HG02970 (cell line): ENCODE measurements around the gene GPR176.
"Not testable (repeated sequence)": the region's sequence is repeated elsewhere in the genome, so short reads cannot be mapped to it uniquely, and the experiment has no call there.

Experiments used
- ATAC-seq: cut with Tn5 transposase; IDR thresholded peaks from one replicate; pipeline ENCODE4 v1.9.1; 2021; ENCODE audit warnings: mild to moderate bottlenecking, moderate library complexity, moderate number of reproducible peaks; ENCODE audit not compliant: unreplicated experiment, low FRiP score

GPR176 gene

DNA sequence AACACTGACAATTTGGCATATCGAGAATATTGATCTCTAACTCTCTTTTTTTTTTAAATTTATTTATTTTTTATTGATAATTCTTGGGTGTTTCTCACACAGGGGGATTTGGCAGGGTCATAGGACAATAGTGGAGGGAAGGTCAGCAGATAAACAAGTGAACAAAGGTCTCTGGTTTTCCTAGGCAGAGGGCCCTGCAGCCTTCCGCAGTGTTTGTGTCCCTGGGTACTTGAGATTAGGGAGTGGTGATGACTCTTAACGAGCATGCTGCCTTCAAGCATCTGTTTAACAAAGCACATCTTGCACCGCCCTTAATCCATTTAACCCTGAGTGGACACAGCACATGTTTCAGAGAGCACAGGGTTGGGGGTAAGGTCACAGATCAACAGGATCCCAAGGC, 27.0 kb downstream of the GPR176 start:
- ATAC-seq, result not testable (repeated sequence)

DNA sequence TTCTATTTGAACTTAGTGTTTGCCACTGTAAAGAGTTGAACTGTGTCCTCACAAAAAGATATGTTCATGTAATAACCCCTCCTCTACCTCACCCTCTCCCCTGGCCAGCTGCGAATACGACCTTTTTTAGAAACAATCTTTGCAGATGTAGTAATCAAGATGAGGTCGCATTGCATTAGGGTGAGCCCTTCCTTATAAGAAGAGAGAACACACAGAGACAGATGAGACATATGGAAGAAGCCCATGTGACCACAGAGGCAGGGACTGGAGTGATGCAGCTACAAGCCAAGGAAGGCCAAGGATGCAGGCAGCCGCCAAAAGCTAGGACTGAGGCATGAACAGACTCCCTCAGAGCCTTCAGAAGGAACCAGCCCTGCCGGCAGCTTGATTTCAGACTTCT, 27.6 kb downstream of the GPR176 start:
- ATAC-seq, result no peak

DNA sequence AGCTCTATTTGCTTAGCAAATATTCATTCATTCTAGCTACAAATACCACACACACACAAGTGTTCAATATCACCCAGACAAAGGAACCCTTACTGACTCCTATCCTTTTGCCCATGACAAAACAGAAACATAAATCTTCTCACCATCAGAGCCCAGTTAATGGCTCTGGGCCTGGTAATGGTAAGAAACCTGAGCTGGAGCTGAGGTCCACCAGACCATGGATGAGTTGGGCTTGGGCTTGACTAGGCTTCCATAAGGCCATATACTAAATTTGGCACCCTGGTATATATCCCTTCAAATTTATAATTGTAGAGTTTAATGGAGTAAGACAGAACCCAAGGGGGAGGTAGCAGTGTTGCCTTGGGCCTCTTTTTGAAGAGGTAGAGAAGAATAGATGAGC, 29.4 kb downstream of the GPR176 start:
- no peak for ATAC-seq

DNA sequence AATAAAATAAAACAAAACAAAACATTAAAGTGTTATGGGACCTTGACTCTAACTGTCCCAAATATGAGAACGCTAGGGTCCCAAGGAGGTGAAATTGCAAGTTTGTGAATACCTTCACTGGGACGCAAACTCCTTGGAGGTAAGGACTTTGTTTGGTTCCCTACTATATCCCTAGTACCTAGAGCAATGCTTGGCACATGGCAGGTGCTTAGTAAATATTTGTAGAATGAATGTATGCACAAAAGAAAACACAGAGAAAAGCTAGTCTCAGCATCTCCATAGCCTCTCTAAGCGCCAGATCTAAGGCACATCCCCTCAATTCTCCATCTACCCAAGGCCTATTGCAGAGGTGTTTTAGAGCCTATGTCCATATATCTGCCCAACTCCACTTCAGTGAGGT, 30.5 kb downstream of the GPR176 start:
- no peak for ATAC-seq

- no peak for ATAC-seq
These were observed 31.3 kb downstream of the GPR176 start for GRCh38 chr15:39888809-39889208.

DNA sequence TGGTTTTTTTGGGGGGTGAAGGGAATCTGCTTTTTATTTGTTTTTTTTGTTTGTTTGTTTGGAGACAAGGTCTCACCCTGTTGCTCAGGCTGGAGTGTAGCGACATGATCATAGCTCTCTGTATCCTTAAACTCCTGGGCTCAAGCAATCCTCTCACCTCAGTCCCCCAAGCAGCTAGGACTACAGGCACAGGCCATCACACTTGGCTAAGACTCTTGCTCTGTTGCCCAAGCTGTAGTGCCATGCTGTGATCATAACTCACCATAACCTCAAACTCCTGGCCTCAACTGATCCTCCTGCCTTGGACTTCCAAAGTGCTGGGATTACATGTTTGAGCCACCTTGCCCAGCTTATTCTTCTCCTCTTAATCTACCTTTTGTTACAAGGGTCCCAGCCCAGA, 31.8 kb downstream of the GPR176 start:
- ATAC-seq, result no peak

DNA sequence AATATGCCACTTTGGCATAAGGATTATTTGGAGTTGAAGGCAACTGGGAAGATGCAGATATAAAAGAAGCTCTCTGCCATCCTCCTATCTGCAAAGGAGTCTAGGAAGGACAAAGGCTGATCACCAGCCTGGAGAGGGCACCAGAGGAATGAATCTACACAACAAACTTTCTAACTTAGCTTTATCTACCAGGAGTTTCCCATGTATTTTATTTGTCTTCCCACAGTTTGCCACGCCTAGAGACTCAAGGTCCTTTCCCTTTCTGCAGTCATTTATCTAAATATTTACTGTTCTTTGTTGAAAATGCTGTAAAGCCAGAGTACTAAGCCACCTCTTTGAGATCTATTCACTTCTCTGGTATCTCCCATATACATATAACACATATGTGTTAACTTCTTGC, 32.2 kb downstream of the GPR176 start:
- ATAC-seq, result no peak

DNA sequence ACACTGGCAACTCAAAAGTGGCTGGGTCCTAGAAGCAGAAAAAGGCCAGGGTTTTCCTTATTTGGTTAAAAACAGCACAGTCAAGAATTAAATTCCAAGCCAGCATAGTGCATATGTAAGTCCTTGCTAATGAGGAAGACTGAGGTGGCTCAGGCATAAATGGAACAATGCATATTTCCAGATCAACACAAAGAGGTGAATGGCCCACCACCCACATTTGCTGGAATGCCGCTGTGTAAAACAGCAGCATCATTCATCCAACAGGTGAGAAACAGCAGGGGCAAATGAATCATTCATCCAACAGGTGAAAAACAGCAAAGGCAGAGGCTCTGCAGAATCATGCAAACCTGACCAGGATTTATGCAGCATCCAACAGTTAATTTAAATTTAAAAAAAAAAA, 32.9 kb downstream of the GPR176 start:
- no peak for ATAC-seq

DNA sequence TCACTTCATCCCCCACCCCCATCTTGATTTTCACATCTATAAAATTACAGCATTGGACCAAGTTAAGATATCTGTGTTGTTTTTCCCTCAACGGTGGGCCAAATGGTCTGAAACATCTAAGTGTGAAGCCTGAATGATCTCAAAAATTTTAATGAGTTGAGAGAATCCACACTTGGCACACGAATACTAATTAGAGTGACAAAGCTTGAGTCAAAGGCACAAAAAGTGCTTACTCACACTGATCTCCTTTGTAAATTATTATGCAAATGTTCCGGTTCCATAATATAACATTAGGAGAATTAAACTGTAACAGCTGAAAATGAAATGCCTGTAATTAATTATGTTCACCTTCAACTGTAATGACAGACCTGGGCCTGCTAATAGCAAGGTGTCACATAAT, 33.6 kb downstream of the GPR176 start:
- ATAC-seq, result no peak

DNA sequence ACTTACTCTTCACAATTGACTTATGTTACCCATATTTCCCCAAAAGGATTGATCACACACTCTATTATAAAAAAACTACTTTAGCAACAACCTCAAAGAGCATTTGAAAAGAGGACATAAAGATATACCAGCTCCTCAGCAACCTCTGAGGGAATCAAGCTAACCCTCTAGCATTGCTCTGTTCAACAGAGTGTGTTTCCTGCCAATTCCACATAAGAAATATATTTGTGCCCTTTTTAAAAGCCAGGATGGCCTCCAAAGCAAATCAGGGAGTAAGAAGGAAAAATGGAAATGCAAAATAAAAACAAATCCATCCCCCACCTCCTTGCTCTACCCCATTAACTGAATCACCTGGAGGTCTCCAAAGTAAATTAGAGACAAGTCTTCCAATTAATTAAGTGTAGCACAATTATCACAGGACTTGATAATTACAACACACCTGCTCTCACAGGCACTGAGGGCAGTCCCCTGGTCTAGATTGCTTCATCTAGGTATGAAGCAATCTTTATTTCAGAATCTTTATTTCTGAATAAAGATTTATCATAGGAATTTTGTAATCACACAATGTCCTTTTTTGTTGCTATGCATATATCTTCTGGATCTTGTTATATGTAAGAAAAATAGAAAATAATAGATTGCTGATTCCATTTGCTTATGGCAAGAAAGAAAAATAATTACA, 34.8 kb downstream of the GPR176 start:
- no peak for ATAC-seq

DNA sequence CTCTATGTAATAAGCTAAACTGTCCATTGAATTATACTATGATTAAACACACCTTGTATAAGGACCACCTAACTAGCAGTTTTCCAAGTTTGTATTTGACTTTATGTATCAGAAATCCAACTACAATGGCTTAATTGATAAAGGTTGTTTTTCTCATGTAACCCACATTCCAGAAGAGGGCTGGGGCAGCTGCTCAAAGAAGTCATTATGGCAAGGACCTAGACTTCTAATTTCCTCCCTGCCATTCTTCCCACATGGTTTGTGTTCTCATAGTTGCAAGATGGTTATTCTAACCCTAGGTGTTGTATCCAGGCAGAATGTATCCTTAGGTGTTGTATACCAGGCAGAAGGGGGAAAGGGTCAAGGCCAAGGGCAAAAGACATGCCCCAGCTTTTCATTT, 35.7 kb downstream of the GPR176 start:
- ATAC-seq, result no peak

DNA sequence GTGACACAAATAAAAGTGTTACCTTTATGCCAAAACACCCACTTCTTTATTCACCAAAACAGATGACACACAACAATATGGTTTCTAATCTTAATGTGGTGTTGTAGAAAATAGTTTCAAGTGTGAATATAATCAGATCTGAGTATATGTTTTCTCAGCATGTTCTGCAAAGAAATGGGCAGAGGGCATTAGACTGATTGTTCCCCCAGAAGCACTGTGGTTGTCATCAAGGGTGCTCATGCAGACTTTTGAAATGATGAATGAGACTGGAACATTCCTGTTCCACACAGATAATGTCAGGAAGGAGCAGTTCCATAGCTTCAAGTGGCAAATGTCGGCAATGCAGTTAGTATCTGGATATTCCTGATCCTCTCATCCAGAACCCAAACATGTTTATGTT, 37.5 kb downstream of the GPR176 start:
- ATAC-seq, result no peak

DNA sequence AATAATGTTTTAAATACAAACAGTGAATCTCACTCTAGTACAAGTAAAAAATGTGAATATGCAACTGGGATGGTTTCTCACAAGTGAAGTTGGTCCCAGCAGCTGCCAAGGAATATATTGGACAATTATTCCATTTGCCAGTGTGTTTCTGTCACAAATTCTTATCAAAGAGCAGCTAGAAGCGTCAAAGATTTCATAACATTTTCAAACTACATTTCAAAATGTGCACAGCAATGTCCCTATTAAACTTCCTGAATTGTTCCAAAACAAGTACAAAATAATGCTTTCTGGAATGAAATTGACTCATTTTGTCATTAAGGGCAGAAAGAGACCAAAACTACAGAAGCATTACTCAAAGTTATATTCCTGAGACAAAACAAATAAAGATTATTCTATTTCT, 38.3 kb downstream of the GPR176 start:
- ATAC-seq, result no peak

DNA sequence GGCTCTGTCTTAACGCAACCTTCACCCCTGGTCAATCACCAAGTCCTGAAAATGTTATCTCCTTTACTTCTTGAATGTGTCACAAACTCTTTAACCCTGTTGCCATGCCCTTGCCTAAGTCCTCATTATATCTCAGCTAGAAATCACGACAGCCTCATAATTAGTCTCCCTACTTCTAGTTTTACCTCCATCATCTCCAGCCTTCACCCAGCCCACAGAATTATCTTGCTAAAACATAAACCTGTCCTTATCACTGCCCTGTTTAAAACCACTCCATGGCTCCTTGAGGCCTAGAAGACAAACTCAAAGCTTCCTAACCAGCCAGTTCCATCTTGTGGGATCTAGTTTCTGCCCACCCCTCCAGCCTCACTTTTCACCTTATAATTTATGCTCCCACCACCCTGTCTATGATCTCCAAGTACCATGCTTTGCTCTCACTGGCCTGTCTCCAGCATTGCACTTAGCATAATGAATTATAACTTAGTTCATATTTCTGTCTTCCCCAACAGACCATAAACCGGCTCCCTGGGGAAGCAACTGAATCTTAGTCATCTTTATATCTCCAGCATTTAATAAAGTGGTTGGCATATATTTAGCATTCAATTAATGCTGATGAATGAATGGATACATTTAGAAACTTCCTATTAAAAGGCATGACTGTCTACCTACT, 39.2 kb downstream of the GPR176 start:
- no peak for ATAC-seq

- no peak for ATAC-seq
These were observed 41.7 kb downstream of the GPR176 start for GRCh38 chr15:39878406-39878785.

- no peak for ATAC-seq
These were observed 45.0 kb downstream of the GPR176 start for GRCh38 chr15:39874890-39875549.

DNA sequence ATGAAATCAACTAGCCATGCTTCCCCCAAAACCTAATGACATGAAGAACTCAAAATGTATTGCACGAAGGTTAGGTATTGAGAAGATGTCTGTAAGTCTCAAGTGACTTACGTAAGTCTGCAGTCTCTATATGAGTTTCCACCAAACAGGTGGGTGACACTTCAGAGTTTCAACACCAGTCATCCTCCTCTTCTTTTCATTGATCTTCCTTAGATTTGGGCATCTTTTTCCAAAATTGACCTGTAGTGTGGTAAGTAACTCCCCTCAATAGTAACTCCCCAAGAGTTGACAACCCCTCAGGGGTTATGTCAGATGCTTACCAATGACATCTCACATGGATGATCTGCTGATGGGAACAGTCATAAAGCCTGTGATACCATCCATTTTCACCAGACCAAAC, 46.1 kb downstream of the GPR176 start:
- ATAC-seq, result no peak

- ATAC-seq, result no peak
These were observed 49.5 kb downstream of the GPR176 start for GRCh38 chr15:39870537-39870936.

GRCh38 chr15:39869858-39870515, 50.1 kb downstream of the GPR176 start:
- ATAC-seq, result no peak

DNA sequence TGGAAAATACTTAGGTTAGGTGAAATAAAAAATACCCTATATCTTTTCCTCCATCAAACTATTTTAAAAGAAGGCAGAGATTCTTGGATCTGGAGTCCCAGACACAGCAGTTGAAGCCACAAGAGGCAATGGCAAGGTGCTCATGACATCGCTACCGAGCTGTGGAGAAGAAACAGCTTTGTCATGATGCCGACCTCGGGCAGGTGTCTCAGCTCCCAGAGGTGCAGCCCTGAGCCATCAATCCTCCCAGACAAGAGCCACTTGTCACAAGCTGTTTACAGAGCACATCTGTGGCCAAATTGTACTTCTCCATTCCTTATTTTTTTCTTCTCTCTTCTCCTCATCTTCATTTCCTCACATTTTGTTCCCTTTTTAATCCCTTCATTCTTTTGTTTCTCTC, 50.8 kb downstream of the GPR176 start:
- ATAC-seq, result no peak

- no peak for ATAC-seq
These were observed 51.7 kb downstream of the GPR176 start for GRCh38 chr15:39868396-39868795.
